PC-3 (cell line): ENCODE measurements around the gene KRTAP5-3. TPM values are rescaled to one million over a fixed set of nuclear protein-coding genes. Genes with fewer than 3 reads are reported as not detected.

Source experiments
- ATAC-seq: fragments of 200-7000 bp; cut with Tn5 transposase; 2 replicates; pipeline ENCODE4 v1.9.1; 2020; ENCODE audit warnings: mild to moderate bottlenecking, moderate library complexity
- BruUV-seq: library from RNA; stranded (reverse); fragments of 400-500 nt; replicated peaks from 2 replicates; lab custom pipeline; 2021; lab: Mats Ljungman, UMichigan
- CTCF ChIA-PET: fragments of 300-600 bp; sonication (Branson Sonifier 250); formaldehyde crosslinking; loops from one replicate; lab custom pipeline; 2022; ENCODE audit warnings: antibody characterized with exemption; lab: Charles Lee
- POLR2A ChIA-PET: fragments of 300-600 bp; sonication (Branson Sonifier 250); formaldehyde crosslinking; loops from one replicate; lab custom pipeline; 2022; ENCODE audit warnings: antibody characterized with exemption; ENCODE audit not compliant: unreplicated experiment; lab: Charles Lee
- DNase-seq: peaks from one replicate; pipeline ENCODE4 v3.0.0-alpha.2; 2015
- H2AFZ ChIP-seq: fragments of 300-600 bp; sonication (generic); 2 replicates; pipeline ENCODE4 v1.6.0; 2016; ENCODE audit warnings: antibody characterized with exemption, low read length
- H3F3A ChIP-seq: fragments of 300-600 bp; sonication (generic); one replicate; pipeline ENCODE4 v1.6.0; 2017; ENCODE audit warnings: antibody characterized with exemption, low read length, control low read depth, mild to moderate bottlenecking; ENCODE audit not compliant: unreplicated experiment
- H3K27ac ChIP-seq: fragments of 300-600 bp; sonication (generic); 2 replicates; pipeline ENCODE4 v1.5.1; 2016; ENCODE audit warnings: mild to moderate bottlenecking, low read length
- H3K27me3 ChIP-seq: fragments of 300-600 bp; sonication (generic); 2 replicates; pipeline ENCODE4 v1.6.1; 2016; ENCODE audit warnings: low read length, mixed read lengths
- H3K36me3 ChIP-seq: fragments of 300-600 bp; sonication (generic); 2 replicates; pipeline ENCODE4 v1.6.1; 2016; ENCODE audit warnings: low read depth, mixed run types, low read length, mixed read lengths
- H3K4me1 ChIP-seq: fragments of 300-600 bp; sonication (generic); 2 replicates; pipeline ENCODE4 v1.5.1; 2016; ENCODE audit warnings: low read length; ENCODE audit not compliant: insufficient read depth
- H3K4me2 ChIP-seq: fragments of 300-600 bp; sonication (generic); 2 replicates; pipeline ENCODE4 v1.6.0; 2016; ENCODE audit warnings: low read length
- H3K4me3 ChIP-seq: fragments of 300-600 bp; sonication (generic); 2 replicates; pipeline ENCODE4 v1.5.1; 2016; ENCODE audit warnings: mild to moderate bottlenecking, low read length, mixed read lengths
- H3K79me2 ChIP-seq: fragments of 300-600 bp; sonication (generic); 2 replicates; pipeline ENCODE4 v1.6.1; 2017; ENCODE audit warnings: low read length, mixed read lengths
- H3K9ac ChIP-seq: fragments of 300-600 bp; sonication (generic); 2 replicates; pipeline ENCODE4 v1.6.0; 2016; ENCODE audit warnings: mild to moderate bottlenecking, low read length
- H3K9me2 ChIP-seq: fragments of 300-600 bp; sonication (generic); replicated peaks from 2 replicates; pipeline ENCODE4 v1.6.1; 2016; ENCODE audit warnings: mixed run types, low read length, mixed read lengths
- H3K9me3 ChIP-seq: fragments of 300-600 bp; sonication (generic); 2 replicates; pipeline ENCODE4 v1.6.1; 2016; ENCODE audit warnings: low read length, mixed read lengths
- H4K20me1 ChIP-seq: fragments of 300-600 bp; sonication (generic); 2 replicates; pipeline ENCODE4 v1.6.1; 2016; ENCODE audit warnings: low read length, mixed read lengths
- CTCF ChIP-seq: fragments of 300-600 bp; sonication (generic); conservative IDR thresholded peaks from 2 replicates; pipeline ENCODE4 v1.5.1; 2017; ENCODE audit warnings: antibody characterized with exemption, low read depth, mild to moderate bottlenecking, low read length
- EZH2 ChIP-seq: fragments of 300-600 bp; sonication (generic); IDR thresholded peaks from one replicate; pipeline ENCODE4 v1.6.1; 2017; ENCODE audit warnings: antibody characterized with exemption, mild to moderate bottlenecking, low read length; ENCODE audit not compliant: unreplicated experiment
- EZH2phosphoT487 ChIP-seq: fragments of 300-600 bp; sonication (generic); IDR thresholded peaks from 2 replicates; pipeline ENCODE4 v1.6.1; 2018; ENCODE audit warnings: mild to moderate bottlenecking, antibody characterized with exemption, low read length, borderline replicate concordance
- intact Hi-C: fragments of 100-400 bp; cut with micrococcal nuclease; formaldehyde crosslinking; loops from 2 replicates; pipeline ENCODE4 v1.9.0; 2023
- total RNA-seq: library from RNA; depleted of rRNA; stranded (reverse); fragments of >200 nt; gene quantifications from 2 replicates; pipeline ENCODE4 v1.2.3, GENCODE V29; 2014

Gene KRTAP5-3
- total RNA-seq, 1 experiment from 2014 or later, result not detected

- H3K27me3 ChIP-seq, result no peaks in the 10 kb centered on the region
- no peaks in the 10 kb centered on the region for H3K9me2 ChIP-seq
- H3K4me1 ChIP-seq, result peaks cover 5% of the 10 kb centered on the region
- no peaks in the 10 kb centered on the region for H3K9me3 ChIP-seq
- intact Hi-C loops, result no loop called here
- ATAC-seq, result peak; percentile 27; the same call in 1 of the 2 replicates
- no peaks in the 10 kb centered on the region for H3K79me2 ChIP-seq
- no TSS peak for BruUV-seq
- H3F3A ChIP-seq, result no peaks in the 10 kb centered on the region
- ChIA-PET CTCF (interaction anchor here (1.2 kb wide), 1 partner anchor 18 kb away, joined by 4 read pairs; no protein-coding TSS in a partner anchor), POLR2A (interaction anchor here (0.6 kb wide), 1 partner anchor 9 kb away, joined by 25 read pairs; no protein-coding TSS in a partner anchor)
- no peak overlapping the region for H3K4me2 ChIP-seq
- H3K4me3 ChIP-seq, result no peak overlapping the region
- no peaks in the 10 kb centered on the region for H3K36me3 ChIP-seq
- no peak overlapping the region for H2AFZ ChIP-seq
- no peak overlapping the region for H3K9ac ChIP-seq
- no peaks in the 10 kb centered on the region for H4K20me1 ChIP-seq
- DNase-seq, result peak; percentile 33
- no peak overlapping the region for H3K27ac ChIP-seq
- TF ChIP-seq EZH2, result no peak
- no peak for TF ChIP-seq CTCF
These were observed 43.6 kb downstream of the KRTAP5-3 start for GRCh38 chr11:1564535-1565172.

- intact Hi-C loops, result no loop called here
- ChIA-PET POLR2A (interaction anchor here (0.6 kb wide), 1 partner anchor 10 kb away, joined by 25 read pairs; no protein-coding TSS in a partner anchor), CTCF (no interaction called here)
- Histone ChIP-seq H3K9me3 (no peaks in the 10 kb centered on the region), H3K4me3 (no peak overlapping the region), H3K79me2 (no peaks in the 10 kb centered on the region), H3K27ac (no peak overlapping the region), H3K36me3 (no peaks in the 10 kb centered on the region), H2AFZ (no peak overlapping the region), H3K4me1 (peaks cover 12% of the 10 kb centered on the region), H3F3A (no peaks in the 10 kb centered on the region), H3K27me3 (no peaks in the 10 kb centered on the region), H3K4me2 (no peak overlapping the region), H3K9me2 (no peaks in the 10 kb centered on the region), H3K9ac (no peak overlapping the region), H4K20me1 (no peaks in the 10 kb centered on the region)
- TF ChIP-seq EZH2phosphoT487 (no peak), EZH2 (no peak), CTCF (no peak)
- DNase-seq (no peak), ATAC-seq (no peak)
- no TSS peak for BruUV-seq
These were observed 44.3 kb downstream of the KRTAP5-3 start for GRCh38 chr11:1563697-1564534.
